ENCODE measurements around the gene TRPM2. TPM values are rescaled to one million over a fixed set of nuclear protein-coding genes. Genes with fewer than 3 reads are reported as not detected.

Gene TRPM2
- total and polyA plus RNA-seq, 2 of the 4 experiments (the other 2 are of a cell fraction) = not detected

GRCh38 chr21:44337449-44337848 lies 16.0 kb upstream of the TRPM2 start:
- Histone ChIP-seq H3K27ac (ENCODE audit: insufficient read depth, low read length) (peak overlapping the region; percentile 11; the same call in 1 of the 2 replicates), H3K27me3 (ENCODE audit: control insufficient read depth, insufficient read depth, low read length) (no peaks in the 10 kb centered on the region), H2BK20ac (ENCODE audit: low read depth, low read length) (no peak overlapping the region), H3K18ac (ENCODE audit: low read depth, low read length) (no peak overlapping the region), H2AFZ (replicated peaks; ENCODE audit: low read length, poor library complexity) (no peak overlapping the region), H2AK9ac (replicated peaks; ENCODE audit: low read depth, low read length, poor library complexity) (no peak overlapping the region), H3K9me1 (ENCODE audit: insufficient read depth, low read length) (peaks cover 9% of the 10 kb centered on the region), H3K79me1 (ENCODE audit: low read depth in 1 of 2, low read length in 2 of 2) (peaks cover 0 to 8% of the 10 kb centered on the region in 2 experiments; a peak in 1 of 4 replicates), H3K56ac (ENCODE audit: extremely low read depth, insufficient read depth, low read length) (no peak overlapping the region), H3K9ac (ENCODE audit: low read depth, low read length) (no peak overlapping the region), H2BK120ac (ENCODE audit: low read depth, low read length) (no peak overlapping the region), H3K14ac (replicated peaks; ENCODE audit: low read depth, low read length) (no peak overlapping the region), H3K36me3 (ENCODE audit: control insufficient read depth, insufficient read depth, low read length) (peaks cover 8% of the 10 kb centered on the region; the same call in 1 of the 2 replicates), H3K23ac (ENCODE audit: low read depth, low read length) (no peak overlapping the region), H3K4ac (ENCODE audit: low read depth, low read length) (no peak overlapping the region), H4K20me1 (ENCODE audit: insufficient read depth, low read length) (peaks cover 6% of the 10 kb centered on the region; the same call in 1 of the 2 replicates), H3K4me1 (ENCODE audit: control insufficient read depth, insufficient read depth, low read length) (peaks cover 6% of the 10 kb centered on the region), H4K91ac (ENCODE audit: insufficient read depth, low read depth, low read length) (no peak overlapping the region), H3K4me2 (ENCODE audit: low read depth, low read length) (no peak overlapping the region), H2BK15ac (ENCODE audit: low read depth, low read length) (no peak overlapping the region), H3K4me3 (ENCODE audit: insufficient read depth, low read depth, low read length) (no peak overlapping the region), H2AK5ac (ENCODE audit: low read depth, low read length) (no peak overlapping the region), H3K9me3 (ENCODE audit: control insufficient read depth, insufficient read depth, low read length) (no peaks in the 10 kb centered on the region), H4K5ac (ENCODE audit: low read depth, low read length) (no peak overlapping the region), H4K8ac (ENCODE audit: low read depth in 2 of 2, low read length in 2 of 2) (no peak overlapping the region), H2BK5ac (ENCODE audit: low read depth, low read length, poor library complexity, severe bottlenecking) (no peak overlapping the region)
- CTCF ChIA-PET = no interaction called here
- ATAC-seq (ENCODE audit: low read depth) (no peak), DNase-seq (no peak)
- 71% methylated on average over 1 of the region's 3 CpGs; no CpG with 5 or more reads in 1 of the 2 experiments for WGBS, 2 experiments (ENCODE audit: extremely low coverage in 2 of 2, insufficient read length in 1 of 2)
- intact Hi-C loops (cut with micrococcal nuclease) = loop anchor here (10.0 kb wide), 1 partner anchor 147 kb away; no protein-coding TSS in a partner anchor
- POLR2A ChIA-PET (ENCODE audit: unreplicated experiment) = no interaction called here
- in situ Hi-C loops (cut with MboI; ENCODE audit: low sequenced_read_pairs) = no loop called here
- dilution Hi-C loops (cut with HindIII; ENCODE audit: low sequenced_read_pairs, unreplicated experiment) = no loop called here
- BruUV-seq (replicated peaks) = no TSS peak
- TF ChIP-seq RAD21 (IDR thresholded peaks at IDR 0.05; ENCODE audit: low read length) (no peak), NFE2L2 (IDR thresholded peaks at IDR 0.05; ENCODE audit: low read depth, low read length) (no peak), SMC3 (IDR thresholded peaks at IDR 0.05; ENCODE audit: low read depth, low read length) (no peak), CEBPB (IDR thresholded peaks at IDR 0.05; ENCODE audit: low read depth, low read length) (no peak), MAFK (IDR thresholded peaks at IDR 0.05; ENCODE audit: low read depth, low read length) (no peak), MXI1 (IDR thresholded peaks at IDR 0.05; ENCODE audit: borderline replicate concordance, low read depth, low read length) (no peak), FOS (IDR thresholded peaks at IDR 0.05; ENCODE audit: low read depth, low read length) (no peak)
- TF ChIP-seq, protein P1, sequence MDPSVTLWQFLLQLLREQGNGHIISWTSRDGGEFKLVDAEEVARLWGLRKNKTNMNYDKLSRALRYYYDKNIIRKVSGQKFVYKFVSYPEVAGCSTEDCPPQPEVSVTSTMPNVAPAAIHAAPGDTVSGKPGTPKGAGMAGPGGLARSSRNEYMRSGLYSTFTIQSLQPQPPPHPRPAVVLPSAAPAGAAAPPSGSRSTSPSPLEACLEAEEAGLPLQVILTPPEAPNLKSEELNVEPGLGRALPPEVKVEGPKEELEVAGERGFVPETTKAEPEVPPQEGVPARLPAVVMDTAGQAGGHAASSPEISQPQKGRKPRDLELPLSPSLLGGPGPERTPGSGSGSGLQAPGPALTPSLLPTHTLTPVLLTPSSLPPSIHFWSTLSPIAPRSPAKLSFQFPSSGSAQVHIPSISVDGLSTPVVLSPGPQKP (IDR thresholded peaks at IDR 0.05; ENCODE audit: borderline replicate concordance, low read depth, low read length) = no peak

Data from IMR-90 (cell line).